Stimulated activated memory B cell treated with anti-CD40 and anti-IgM and Interleukin-4, amounts not matched to agents 10 μg/mL and 1 μg/mL and 100 μg/mL, for 72 hours (primary cell): ENCODE measurements around the gene APOF.
A peak's percentile ranks its signal among the peaks of the same experiment; 100 is the strongest.
"Not testable (repeated sequence)": the region's sequence is repeated elsewhere in the genome, so short reads cannot be mapped to it uniquely, and the experiment has no call there.

Experiments
- ATAC-seq: fragments of 150-1000 bp; cut with Tn5 transposase; 2 replicates; pipeline ENCODE4 v1.10.0; 2021
- H3K27ac Mint-ChIP-seq: one replicate; pipeline ENCODE4 v1.8.0; 2022; ENCODE audit warnings: mild to moderate bottlenecking, mixed read lengths
- H3K27me3 Mint-ChIP-seq: one replicate; pipeline ENCODE4 v1.8.0; 2022; ENCODE audit warnings: mixed read lengths
- H3K36me3 Mint-ChIP-seq: one replicate; pipeline ENCODE4 v1.8.0; 2022; ENCODE audit warnings: mixed read lengths
- H3K4me1 Mint-ChIP-seq: one replicate; pipeline ENCODE4 v1.8.0; 2022; ENCODE audit warnings: mixed read lengths
- H3K4me3 Mint-ChIP-seq: one replicate; pipeline ENCODE4 v1.8.0; 2022; ENCODE audit warnings: mild to moderate bottlenecking, moderate library complexity, mixed read lengths
- H3K9me3 Mint-ChIP-seq: one replicate; pipeline ENCODE4 v1.8.0; 2022; ENCODE audit warnings: mixed read lengths

APOF gene

GRCh38 chr12:56346675-56347074 lies 16.0 kb downstream of the APOF start:
- H3K36me3 Mint-ChIP-seq: peaks cover 78% of the 10 kb centered on the region
- H3K27ac Mint-ChIP-seq: peak overlapping the region; percentile 64
- no peak for ATAC-seq
- no peaks in the 10 kb centered on the region for H3K9me3 Mint-ChIP-seq
- no peaks in the 10 kb centered on the region for H3K4me1 Mint-ChIP-seq
- H3K27me3 Mint-ChIP-seq: no peaks in the 10 kb centered on the region
- H3K4me3 Mint-ChIP-seq: no peak overlapping the region

- H3K4me3 Mint-ChIP-seq: not testable (repeated sequence)
Observed at GRCh38 chr12:56342290-56342689, 20.4 kb downstream of the APOF start.

GRCh38 chr12:56341616-56342015 lies 21.0 kb downstream of the APOF start:
- peaks cover 44% of the 10 kb centered on the region for H3K36me3 Mint-ChIP-seq
- H3K27me3 Mint-ChIP-seq: no peaks in the 10 kb centered on the region
- no peak overlapping the region for H3K4me3 Mint-ChIP-seq
- ATAC-seq: no peak
- no peak overlapping the region for H3K27ac Mint-ChIP-seq
- no peaks in the 10 kb centered on the region for H3K9me3 Mint-ChIP-seq
- peaks cover 33% of the 10 kb centered on the region for H3K4me1 Mint-ChIP-seq

More at GRCh38 chr12:56342290-56342689, 20.4 kb downstream of the APOF start:
- H3K9me3 Mint-ChIP-seq, H3K27me3 Mint-ChIP-seq, ATAC-seq, H3K27ac Mint-ChIP-seq: not testable (repeated sequence)
- Mint-ChIP-seq H3K36me3 (peaks cover 51% of the 10 kb centered on the region), H3K4me1 (peaks cover 27% of the 10 kb centered on the region)

- H3K27ac Mint-ChIP-seq: peak overlapping the region; percentile 95
- ATAC-seq: no peak
- H3K4me3 Mint-ChIP-seq: peak overlapping the region; percentile 90
- no peaks in the 10 kb centered on the region for H3K9me3 Mint-ChIP-seq
- H3K36me3 Mint-ChIP-seq: peaks cover 25% of the 10 kb centered on the region
- peaks cover 36% of the 10 kb centered on the region for H3K4me1 Mint-ChIP-seq
- no peaks in the 10 kb centered on the region for H3K27me3 Mint-ChIP-seq
Observed at GRCh38 chr12:56339158-56339422, 23.6 kb downstream of the APOF start.

GRCh38 chr12:56338308-56339157 lies 24.1 kb downstream of the APOF start, which contains the start of gene IL23A:
Gene IL23A (plus strand): TSS chr12:56338884. CDS start chr12:56339045, 161 bp downstream.
- Mint-ChIP-seq H3K9me3 (no peaks in the 10 kb centered on the region), H3K27ac (peak within 1 kb of the TSS; percentile 95), H3K36me3 (peaks cover 19% of the 10 kb centered on the region), H3K4me3 (peak within 1 kb of the TSS; percentile 90), H3K27me3 (no peaks in the 10 kb centered on the region), H3K4me1 (peaks cover 36% of the 10 kb centered on the region)
- ATAC-seq: peak; percentile 80

- Mint-ChIP-seq H3K27me3 (no peaks in the 10 kb centered on the region), H3K36me3 (peaks cover 12% of the 10 kb centered on the region), H3K4me3 (no peak overlapping the region), H3K9me3 (no peaks in the 10 kb centered on the region), H3K4me1 (peaks cover 42% of the 10 kb centered on the region), H3K27ac (peak overlapping the region; percentile 95)
- ATAC-seq: no peak
Observed at GRCh38 chr12:56337753-56338251, 24.9 kb downstream of the APOF start.

GRCh38 chr12:56336361-56337167 lies 26.1 kb downstream of the APOF start:
- Mint-ChIP-seq H3K4me1 (peaks cover 46% of the 10 kb centered on the region), H3K36me3 (peaks cover 7% of the 10 kb centered on the region), H3K4me3 (no peak overlapping the region), H3K27me3 (no peaks in the 10 kb centered on the region), H3K27ac (peak overlapping the region; percentile 95), H3K9me3 (no peaks in the 10 kb centered on the region)
- ATAC-seq: no peak

- peak overlapping the region; percentile 13 for H3K4me3 Mint-ChIP-seq
Observed at GRCh38 chr12:56335527-56335926, 27.1 kb downstream of the APOF start.

GRCh38 chr12:56334490-56334793 lies 28.2 kb downstream of the APOF start:
- H3K27ac Mint-ChIP-seq: peak overlapping the region; percentile 100
- H3K27me3 Mint-ChIP-seq: no peaks in the 10 kb centered on the region
- peak overlapping the region; percentile 92 for H3K4me3 Mint-ChIP-seq
- peaks cover 39% of the 10 kb centered on the region for H3K4me1 Mint-ChIP-seq
- no peaks in the 10 kb centered on the region for H3K9me3 Mint-ChIP-seq
- ATAC-seq: no peak
- H3K36me3 Mint-ChIP-seq: peaks cover 13% of the 10 kb centered on the region

More at GRCh38 chr12:56335527-56335926, 27.1 kb downstream of the APOF start:
- Mint-ChIP-seq H3K4me1 (peaks cover 46% of the 10 kb centered on the region), H3K36me3 (peaks cover 13% of the 10 kb centered on the region), H3K27ac (peak overlapping the region; percentile 100)
- H3K9me3 Mint-ChIP-seq, ATAC-seq, H3K27me3 Mint-ChIP-seq: not testable (repeated sequence)

- peaks cover 33% of the 10 kb centered on the region for H3K4me1 Mint-ChIP-seq
- peak; percentile 98 for ATAC-seq
- H3K36me3 Mint-ChIP-seq: peaks cover 8% of the 10 kb centered on the region
- H3K27ac Mint-ChIP-seq: peak within 1 kb of the TSS; percentile 100
- no peaks in the 10 kb centered on the region for H3K27me3 Mint-ChIP-seq
- H3K4me3 Mint-ChIP-seq: peak within 1 kb of the TSS; percentile 92
- H3K9me3 Mint-ChIP-seq: no peaks in the 10 kb centered on the region
Observed at GRCh38 chr12:56333679-56334489, 28.8 kb downstream of the APOF start, which contains the start of gene PAN2. Gene PAN2 (minus strand): TSS chr12:56334000. CDS start chr12:56333094, 906 bp downstream.

- ATAC-seq: peak; percentile 18
- H3K36me3 Mint-ChIP-seq: peaks cover 6% of the 10 kb centered on the region
- no peaks in the 10 kb centered on the region for H3K9me3 Mint-ChIP-seq
- peaks cover 27% of the 10 kb centered on the region for H3K4me1 Mint-ChIP-seq
- H3K27ac Mint-ChIP-seq: peak overlapping the region; percentile 100
- H3K27me3 Mint-ChIP-seq: no peaks in the 10 kb centered on the region
- peak overlapping the region; percentile 92 for H3K4me3 Mint-ChIP-seq
Observed at GRCh38 chr12:56333197-56333678, 29.4 kb downstream of the APOF start.

- Mint-ChIP-seq H3K27me3 (no peaks in the 10 kb centered on the region), H3K9me3 (no peaks in the 10 kb centered on the region)
- ATAC-seq: no peak
Observed at GRCh38 chr12:56332512-56333196, 30.0 kb downstream of the APOF start.

GRCh38 chr12:56330936-56331490 lies 31.6 kb downstream of the APOF start:
- ATAC-seq: no peak
- no peaks in the 10 kb centered on the region for H3K27me3 Mint-ChIP-seq
- no peak overlapping the region for H3K27ac Mint-ChIP-seq
- H3K9me3 Mint-ChIP-seq: no peaks in the 10 kb centered on the region
- no peak overlapping the region for H3K4me3 Mint-ChIP-seq
- peaks cover 11% of the 10 kb centered on the region for H3K4me1 Mint-ChIP-seq
- H3K36me3 Mint-ChIP-seq: peaks cover 22% of the 10 kb centered on the region

More at GRCh38 chr12:56332512-56333196, 30.0 kb downstream of the APOF start:
- Mint-ChIP-seq H3K4me1 (peaks cover 21% of the 10 kb centered on the region), H3K27ac (peak overlapping the region; percentile 100), H3K36me3 (peaks cover 9% of the 10 kb centered on the region), H3K4me3 (peak overlapping the region; percentile 92)

GRCh38 chr12:56326533-56326932 lies 36.1 kb downstream of the APOF start:
- Mint-ChIP-seq H3K27me3 (no peaks in the 10 kb centered on the region), H3K9me3 (no peaks in the 10 kb centered on the region), H3K4me1 (no peaks in the 10 kb centered on the region), H3K27ac (no peak overlapping the region), H3K4me3 (no peak overlapping the region), H3K36me3 (peaks cover 53% of the 10 kb centered on the region)
- no peak for ATAC-seq
